ENCODE results near the gene MT1G.

The MT1G gene

DNA sequence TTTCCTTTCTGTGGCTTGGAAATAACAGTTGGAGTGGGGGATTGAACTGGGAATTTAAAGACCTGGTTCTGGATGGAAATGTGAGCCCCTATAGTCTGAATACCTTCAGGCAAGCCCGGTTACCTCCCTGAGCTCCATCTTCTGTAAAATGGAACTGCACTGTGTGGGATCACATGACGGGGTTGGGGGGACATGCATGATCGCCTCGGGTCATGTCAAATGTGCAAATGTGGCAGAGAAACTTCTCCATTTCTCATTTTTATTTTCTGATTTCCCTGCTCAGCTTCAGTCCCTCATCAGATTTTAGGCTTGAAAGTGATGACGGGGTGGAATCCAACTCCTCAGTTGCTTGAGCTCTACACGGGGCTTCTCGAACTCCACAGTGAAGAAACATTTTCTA, 14.6 kb downstream of the MT1G start:
- Histone ChIP-seq H3F3A (ENCODE audit: low read depth) (no peaks in the 10 kb centered on the region), H4K20me1 (ENCODE audit: insufficient read depth, low read length, poor library complexity, severe bottlenecking) (no peaks in the 10 kb centered on the region), H3K4me2 (ENCODE audit: low read depth, low read length, poor library complexity, severe bottlenecking) (no peak overlapping the region), H3K36me3 (ENCODE audit: insufficient read depth, low read length) (no peaks in the 10 kb centered on the region), H2AFZ (ENCODE audit: low read length) (no peak overlapping the region), H3K27me3 (ENCODE audit: insufficient read depth, low read length, poor library complexity, severe bottlenecking) (no peaks in the 10 kb centered on the region), H3K79me2 (ENCODE audit: insufficient read depth, low read length) (no peaks in the 10 kb centered on the region), H3K4me1 (ENCODE audit: insufficient read depth, low read length, poor library complexity, severe bottlenecking) (peaks cover 10% of the 10 kb centered on the region), H3K9me2 (replicated peaks; ENCODE audit: low read depth, low read length) (no peaks in the 10 kb centered on the region), H3K9me3 (ENCODE audit: insufficient read depth, low read depth, low read length) (no peaks in the 10 kb centered on the region), H3K4me3 (ENCODE audit: low read length, poor library complexity, severe bottlenecking) (no peak overlapping the region), H3K9ac (ENCODE audit: low read depth, low read length, poor library complexity, severe bottlenecking) (no peak overlapping the region)
- no peak for TF ChIP-seq EZH2phosphoT487 (IDR thresholded peaks at IDR 0.05; ENCODE audit: borderline replicate concordance)
- TF ChIP-seq, protein P1, sequence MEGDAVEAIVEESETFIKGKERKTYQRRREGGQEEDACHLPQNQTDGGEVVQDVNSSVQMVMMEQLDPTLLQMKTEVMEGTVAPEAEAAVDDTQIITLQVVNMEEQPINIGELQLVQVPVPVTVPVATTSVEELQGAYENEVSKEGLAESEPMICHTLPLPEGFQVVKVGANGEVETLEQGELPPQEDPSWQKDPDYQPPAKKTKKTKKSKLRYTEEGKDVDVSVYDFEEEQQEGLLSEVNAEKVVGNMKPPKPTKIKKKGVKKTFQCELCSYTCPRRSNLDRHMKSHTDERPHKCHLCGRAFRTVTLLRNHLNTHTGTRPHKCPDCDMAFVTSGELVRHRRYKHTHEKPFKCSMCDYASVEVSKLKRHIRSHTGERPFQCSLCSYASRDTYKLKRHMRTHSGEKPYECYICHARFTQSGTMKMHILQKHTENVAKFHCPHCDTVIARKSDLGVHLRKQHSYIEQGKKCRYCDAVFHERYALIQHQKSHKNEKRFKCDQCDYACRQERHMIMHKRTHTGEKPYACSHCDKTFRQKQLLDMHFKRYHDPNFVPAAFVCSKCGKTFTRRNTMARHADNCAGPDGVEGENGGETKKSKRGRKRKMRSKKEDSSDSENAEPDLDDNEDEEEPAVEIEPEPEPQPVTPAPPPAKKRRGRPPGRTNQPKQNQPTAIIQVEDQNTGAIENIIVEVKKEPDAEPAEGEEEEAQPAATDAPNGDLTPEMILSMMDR (conservative IDR thresholded peaks at IDR 0.05; ENCODE audit: low read length), result no peak

DNA sequence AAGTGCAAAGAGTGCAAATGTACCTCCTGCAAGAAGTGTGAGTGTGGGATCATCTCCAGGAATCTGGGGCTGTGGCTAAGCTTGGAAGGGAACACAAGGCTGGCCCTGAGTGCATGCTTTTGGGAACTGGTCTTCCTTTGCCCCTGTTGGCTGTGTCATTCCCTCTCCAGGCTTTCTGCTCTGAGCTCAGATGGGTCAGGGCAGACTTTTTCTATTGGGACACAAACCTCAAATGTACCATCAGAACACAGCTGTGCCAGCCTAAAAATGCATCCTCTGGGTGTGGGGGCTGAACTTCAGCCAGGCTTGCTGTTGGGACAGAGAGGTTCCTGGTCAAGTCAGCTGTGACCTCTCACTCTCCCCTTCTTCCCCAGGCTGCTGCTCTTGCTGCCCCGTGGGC, 15.3 kb downstream of the MT1G start:
- H3K9me2 ChIP-seq (replicated peaks; ENCODE audit: low read depth, low read length), result no peaks in the 10 kb centered on the region
- H3K79me2 ChIP-seq (ENCODE audit: insufficient read depth, low read length), result no peaks in the 10 kb centered on the region
- H2AFZ ChIP-seq (ENCODE audit: low read length), result no peak overlapping the region
- no peaks in the 10 kb centered on the region for H3K27me3 ChIP-seq (ENCODE audit: insufficient read depth, low read length, poor library complexity, severe bottlenecking)
- H3K9me3 ChIP-seq (ENCODE audit: insufficient read depth, low read depth, low read length), result no peaks in the 10 kb centered on the region
- H3F3A ChIP-seq (ENCODE audit: low read depth), result no peaks in the 10 kb centered on the region
- H3K4me3 ChIP-seq (ENCODE audit: low read length, poor library complexity, severe bottlenecking), result no peak overlapping the region
- no peak overlapping the region for H3K9ac ChIP-seq (ENCODE audit: low read depth, low read length, poor library complexity, severe bottlenecking)
- H3K4me2 ChIP-seq (ENCODE audit: low read depth, low read length, poor library complexity, severe bottlenecking), result no peak overlapping the region
- H3K4me1 ChIP-seq (ENCODE audit: insufficient read depth, low read length, poor library complexity, severe bottlenecking), result peaks cover 4% of the 10 kb centered on the region
- TF ChIP-seq EZH2phosphoT487 (IDR thresholded peaks at IDR 0.05; ENCODE audit: borderline replicate concordance), result no peak
- TF ChIP-seq, protein P1 (conservative IDR thresholded peaks at IDR 0.05; ENCODE audit: low read length), result no peak
- no peaks in the 10 kb centered on the region for H3K36me3 ChIP-seq (ENCODE audit: insufficient read depth, low read length)
- no peaks in the 10 kb centered on the region for H4K20me1 ChIP-seq (ENCODE audit: insufficient read depth, low read length, poor library complexity, severe bottlenecking)

DNA sequence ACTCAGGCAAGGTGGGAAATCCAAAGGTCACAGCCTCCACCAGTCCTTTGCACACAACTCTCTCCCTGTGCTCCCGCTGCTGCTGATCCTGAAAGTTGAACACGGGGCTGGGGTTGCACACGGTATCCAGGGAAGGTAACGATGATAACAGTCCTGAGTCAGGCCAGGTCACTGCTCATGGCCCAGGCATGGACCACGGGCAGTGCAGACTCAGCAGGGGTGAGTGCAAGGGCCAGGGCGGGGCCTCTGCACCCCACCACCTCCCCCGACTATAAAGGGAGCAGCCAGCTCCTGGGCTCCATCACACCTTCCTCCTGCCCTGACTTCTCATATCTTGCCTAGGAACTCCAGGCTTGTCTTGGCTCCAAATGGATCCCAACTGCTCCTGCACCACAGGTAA, 16.3 kb downstream of the MT1G start, which contains the start of gene MT1B:
MT1B (plus strand) TSS at position 301 of the 400 bp plus-strand sequence; CDS start at position 369, 68 bp downstream.
- H2AFZ ChIP-seq (ENCODE audit: low read length), result no peak within 1 kb of the TSS
- no peaks in the 10 kb centered on the region for H3K27me3 ChIP-seq (ENCODE audit: insufficient read depth, low read length, poor library complexity, severe bottlenecking)
- TF ChIP-seq EZH2phosphoT487 (IDR thresholded peaks at IDR 0.05; ENCODE audit: borderline replicate concordance), result no peak
- TF ChIP-seq, protein P1 (conservative IDR thresholded peaks at IDR 0.05; ENCODE audit: low read length), result no peak

More for the DNA sequence above, 16.3 kb downstream of the MT1G start, which contains the start of gene MT1B:
- no peaks in the 10 kb centered on the region for H4K20me1 ChIP-seq (ENCODE audit: insufficient read depth, low read length, poor library complexity, severe bottlenecking)
- H3F3A ChIP-seq (ENCODE audit: low read depth), result no peaks in the 10 kb centered on the region
- no peaks in the 10 kb centered on the region for H3K4me1 ChIP-seq (ENCODE audit: insufficient read depth, low read length, poor library complexity, severe bottlenecking)
- H3K9me3 ChIP-seq (ENCODE audit: insufficient read depth, low read depth, low read length), result no peaks in the 10 kb centered on the region
- H3K9ac ChIP-seq (ENCODE audit: low read depth, low read length, poor library complexity, severe bottlenecking), result no peak within 1 kb of the TSS
- no peak within 1 kb of the TSS for H3K4me3 ChIP-seq (ENCODE audit: low read length, poor library complexity, severe bottlenecking)
- no peaks in the 10 kb centered on the region for H3K9me2 ChIP-seq (replicated peaks; ENCODE audit: low read depth, low read length)
- no peaks in the 10 kb centered on the region for H3K36me3 ChIP-seq (ENCODE audit: insufficient read depth, low read length)
- H3K4me2 ChIP-seq (ENCODE audit: low read depth, low read length, poor library complexity, severe bottlenecking), result no peak within 1 kb of the TSS
- H3K79me2 ChIP-seq (ENCODE audit: insufficient read depth, low read length), result no peaks in the 10 kb centered on the region

Measured in Loucy (cell line).